ENCODE data around the gene ECHS1.

- TF ChIP-seq CTCF (conservative IDR thresholded peaks at IDR 0.05; ENCODE audit: low read depth in 2 of 2) (peak in 1 of 2 experiments; percentile 35; a peak in 2 of 4 replicates), EZH2phosphoT487 (IDR thresholded peaks at IDR 0.05; ENCODE audit: unreplicated experiment) (no peak), EZH2 (IDR thresholded peaks at IDR 0.05; ENCODE audit: low read depth, unreplicated experiment) (no peak), POLR2AphosphoS5 (IDR thresholded peaks at IDR 0.05; ENCODE audit: low read depth) (no peak), REST (IDR thresholded peaks at IDR 0.05; ENCODE audit: unreplicated experiment) (no peak), CREB1 (CRISPR knock-in tag; IDR thresholded peaks at IDR 0.05; ENCODE audit: low read depth) (no peak), ETS1 (IDR thresholded peaks at IDR 0.05) (no peak), ZNF331 (CRISPR knock-in tag; IDR thresholded peaks at IDR 0.05; ENCODE audit: low read depth) (no peak), NANOG (IDR thresholded peaks at IDR 0.05; ENCODE audit: borderline replicate concordance) (no peak), JUNB (IDR thresholded peaks at IDR 0.05; ENCODE audit: unreplicated experiment) (no peak), ZNF114 (CRISPR knock-in tag; IDR thresholded peaks at IDR 0.05) (no peak)
Observed at GRCh38 chr10:133327651-133328357, 45.4 kb downstream of the ECHS1 start.

Data from GM23338 (cell line).